ENCODE results near the gene RIBC2.

DNA sequence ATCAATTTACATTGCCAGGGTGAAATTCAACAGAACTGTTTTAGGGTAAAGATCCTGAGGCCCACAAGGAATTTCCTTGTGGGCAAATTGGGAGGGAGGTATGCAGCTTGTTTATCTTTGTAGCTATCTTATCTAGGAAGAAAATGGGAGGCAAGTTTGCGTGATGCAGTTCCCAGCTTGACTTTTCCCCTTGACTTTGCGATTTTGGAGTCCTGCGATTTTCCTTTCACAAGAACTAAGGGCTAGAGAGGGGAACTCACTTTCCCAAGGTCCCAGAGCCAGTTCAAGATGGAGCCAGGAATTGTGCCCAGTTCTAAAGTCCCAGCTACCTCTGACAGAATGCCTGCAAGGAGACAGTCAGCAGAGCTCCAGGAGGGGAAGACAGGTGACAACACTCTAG is 30.7 kb downstream of the RIBC2 start:
- TF ChIP-seq ZNF565 (CRISPR knock-in tag; conservative IDR thresholded peaks at IDR 0.05; ENCODE audit: low read depth) (no peak), OSR1 (CRISPR knock-in tag; IDR thresholded peaks at IDR 0.05) (no peak), ARNTL (CRISPR knock-in tag; IDR thresholded peaks at IDR 0.05; ENCODE audit: borderline replicate concordance, low read depth) (no peak), TCF4 (CRISPR knock-in tag; IDR thresholded peaks at IDR 0.05; ENCODE audit: borderline replicate concordance) (no peak), ISL1 (CRISPR knock-in tag; IDR thresholded peaks at IDR 0.05) (no peak), ESRRG (CRISPR knock-in tag; IDR thresholded peaks at IDR 0.05) (no peak), PPARA (CRISPR knock-in tag; IDR thresholded peaks at IDR 0.05; ENCODE audit: borderline replicate concordance) (no peak), ZFP3 (CRISPR knock-in tag; IDR thresholded peaks at IDR 0.05) (no peak)
- TF ChIP-seq, protein P1, sequence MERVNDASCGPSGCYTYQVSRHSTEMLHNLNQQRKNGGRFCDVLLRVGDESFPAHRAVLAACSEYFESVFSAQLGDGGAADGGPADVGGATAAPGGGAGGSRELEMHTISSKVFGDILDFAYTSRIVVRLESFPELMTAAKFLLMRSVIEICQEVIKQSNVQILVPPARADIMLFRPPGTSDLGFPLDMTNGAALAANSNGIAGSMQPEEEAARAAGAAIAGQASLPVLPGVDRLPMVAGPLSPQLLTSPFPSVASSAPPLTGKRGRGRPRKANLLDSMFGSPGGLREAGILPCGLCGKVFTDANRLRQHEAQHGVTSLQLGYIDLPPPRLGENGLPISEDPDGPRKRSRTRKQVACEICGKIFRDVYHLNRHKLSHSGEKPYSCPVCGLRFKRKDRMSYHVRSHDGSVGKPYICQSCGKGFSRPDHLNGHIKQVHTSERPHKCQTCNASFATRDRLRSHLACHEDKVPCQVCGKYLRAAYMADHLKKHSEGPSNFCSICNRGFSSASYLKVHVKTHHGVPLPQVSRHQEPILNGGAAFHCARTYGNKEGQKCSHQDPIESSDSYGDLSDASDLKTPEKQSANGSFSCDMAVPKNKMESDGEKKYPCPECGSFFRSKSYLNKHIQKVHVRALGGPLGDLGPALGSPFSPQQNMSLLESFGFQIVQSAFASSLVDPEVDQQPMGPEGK (CRISPR knock-in tag; IDR thresholded peaks at IDR 0.05; ENCODE audit: borderline replicate concordance), result no peak
- TF ChIP-seq, protein P2, sequence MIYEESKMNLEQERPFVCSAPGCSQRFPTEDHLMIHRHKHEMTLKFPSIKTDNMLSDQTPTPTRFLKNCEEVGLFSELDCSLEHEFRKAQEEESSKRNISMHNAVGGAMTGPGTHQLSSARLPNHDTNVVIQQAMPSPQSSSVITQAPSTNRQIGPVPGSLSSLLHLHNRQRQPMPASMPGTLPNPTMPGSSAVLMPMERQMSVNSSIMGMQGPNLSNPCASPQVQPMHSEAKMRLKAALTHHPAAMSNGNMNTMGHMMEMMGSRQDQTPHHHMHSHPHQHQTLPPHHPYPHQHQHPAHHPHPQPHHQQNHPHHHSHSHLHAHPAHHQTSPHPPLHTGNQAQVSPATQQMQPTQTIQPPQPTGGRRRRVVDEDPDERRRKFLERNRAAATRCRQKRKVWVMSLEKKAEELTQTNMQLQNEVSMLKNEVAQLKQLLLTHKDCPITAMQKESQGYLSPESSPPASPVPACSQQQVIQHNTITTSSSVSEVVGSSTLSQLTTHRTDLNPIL (CRISPR knock-in tag; IDR thresholded peaks at IDR 0.05; ENCODE audit: low read depth), result no peak
- TF ChIP-seq, protein P3, sequence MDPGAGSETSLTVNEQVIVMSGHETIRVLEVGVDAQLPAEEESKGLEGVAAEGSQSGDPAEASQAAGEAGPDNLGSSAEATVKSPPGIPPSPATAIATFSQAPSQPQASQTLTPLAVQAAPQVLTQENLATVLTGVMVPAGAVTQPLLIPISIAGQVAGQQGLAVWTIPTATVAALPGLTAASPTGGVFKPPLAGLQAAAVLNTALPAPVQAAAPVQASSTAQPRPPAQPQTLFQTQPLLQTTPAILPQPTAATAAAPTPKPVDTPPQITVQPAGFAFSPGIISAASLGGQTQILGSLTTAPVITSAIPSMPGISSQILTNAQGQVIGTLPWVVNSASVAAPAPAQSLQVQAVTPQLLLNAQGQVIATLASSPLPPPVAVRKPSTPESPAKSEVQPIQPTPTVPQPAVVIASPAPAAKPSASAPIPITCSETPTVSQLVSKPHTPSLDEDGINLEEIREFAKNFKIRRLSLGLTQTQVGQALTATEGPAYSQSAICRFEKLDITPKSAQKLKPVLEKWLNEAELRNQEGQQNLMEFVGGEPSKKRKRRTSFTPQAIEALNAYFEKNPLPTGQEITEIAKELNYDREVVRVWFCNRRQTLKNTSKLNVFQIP (CRISPR knock-in tag; IDR thresholded peaks at IDR 0.05; ENCODE audit: borderline replicate concordance, low read depth), result no peak
